Activated CD4-positive, alpha-beta T cell treated with anti-CD3 and anti-CD28 coated beads for 48 hours (primary cell): Measurements from ENCODE around the gene HBA2.
"Not testable (repeated sequence)": the region's sequence is repeated elsewhere in the genome, so short reads cannot be mapped to it uniquely, and the experiment has no call there.

Experiments
- DNase-seq: peaks from one replicate; pipeline ENCODE4 v3.0.0-alpha.2; 2020

Gene HBA2

GRCh38 chr16:204046-204445, 31.4 kb downstream of the HBA2 start:
- not testable (repeated sequence) for DNase-seq

- not testable (repeated sequence) for DNase-seq
Measured at GRCh38 chr16:209359-209758, 36.7 kb downstream of the HBA2 start.

- DNase-seq: not testable (repeated sequence)
Measured at GRCh38 chr16:211631-212180, 39.0 kb downstream of the HBA2 start.

- no peak for DNase-seq
Measured at GRCh38 chr16:212999-213398, 40.3 kb downstream of the HBA2 start.

GRCh38 chr16:220021-220420, 47.3 kb downstream of the HBA2 start:
- no peak for DNase-seq
